Sigmoid colon (tissue), 7 donors: ENCODE results near the gene TMEM109. TPM values are rescaled to one million over a fixed set of nuclear protein-coding genes. Genes with fewer than 3 reads are reported as not detected.

Experiments
- DNase-seq: peaks from one replicate; pipeline ENCODE4 v3.0.0-alpha.2; 2019
- H3K27ac ChIP-seq, 4 donors: fragments of 200-600 bp; sonication (generic); one replicate each; pipeline ENCODE4 v1.5.1; 2016 to 2019; ENCODE audit warnings: mild to moderate bottlenecking in 1 of 4
- H3K27me3 ChIP-seq, 3 donors: fragments of 200-600 bp; sonication (generic); one replicate each; pipeline ENCODE4 v1.5.1; 2019; ENCODE audit warnings: mild to moderate bottlenecking in 1 of 3
- H3K36me3 ChIP-seq, 4 donors: fragments of 200-600 bp; sonication (generic); one replicate each; pipeline ENCODE4 v1.5.1; 2016 to 2019
- H3K4me1 ChIP-seq, 4 donors: fragments of 200-600 bp; sonication (generic); one replicate each; pipeline ENCODE4 v1.5.1; 2017 to 2019
- H3K4me3 ChIP-seq, 4 donors: fragments of 200-600 bp; sonication (generic); one replicate each; pipeline ENCODE4 v1.5.1; 2017 to 2019; ENCODE audit warnings: mild to moderate bottlenecking in 2 of 4, moderate library complexity in 1 of 4
- H3K9me3 ChIP-seq, 4 donors: fragments of 200-600 bp in 3 of 4; sonication (generic) in 3 of 4; one replicate each; pipeline versions ENCODE4 v1.5.1 to v1.6.1; 2013 to 2019
- CTCF ChIP-seq, 4 experiments: fragments of 450-650 bp in 3 of 4; fragments of 200-600 bp in 1 of 4; IDR thresholded peaks; one replicate each; pipeline ENCODE4 v1.5.1; 2016 to 2019; ENCODE audit warnings: antibody characterized with exemption in 4 of 4, mild to moderate bottlenecking in 3 of 4, moderate library complexity in 2 of 4
- EP300 ChIP-seq, 4 donors: sonication (generic); formaldehyde crosslinking; IDR thresholded peaks; one replicate each; pipeline ENCODE4 v1.6.1; 2017; ENCODE audit warnings: antibody characterized with exemption in 4 of 4
- POLR2A ChIP-seq, 2 donors: fragments of 450-650 bp; IDR thresholded peaks; one replicate each; pipeline ENCODE4 v1.6.1; 2016; ENCODE audit warnings: antibody characterized with exemption in 2 of 2, mild to moderate bottlenecking in 2 of 2, moderate library complexity in 2 of 2
- POLR2AphosphoS5 ChIP-seq, 4 donors: sonication (generic); formaldehyde crosslinking; IDR thresholded peaks; one replicate each; pipeline ENCODE4 v1.6.1; 2017; ENCODE audit warnings: antibody characterized with exemption in 4 of 4
- WGBS, 2 donors: extraction: QIAGEN DNeasy Blood & Tissue Kit; methylation state at CpG; one replicate each; pipeline ENCODE4 v1.1.7; 2013; 5-methylcytosine and 5-hydroxymethylcytosine counted together
- intact Hi-C: fragments of 100-400 bp; cut with DNase I; formaldehyde crosslinking; loops from one replicate; pipeline ENCODE4 v1.15.1; 2023
- polyA plus RNA-seq, 3 donors: library from polyadenylated mRNA; stranded (reverse); fragments of 200-250 nt; gene quantifications; one replicate each; pipeline ENCODE4 v1.2.3, GENCODE V29; 2013
- total RNA-seq, 4 donors: library from RNA; depleted of rRNA; stranded (reverse); fragments of >200 nt; gene quantifications; one replicate each; pipeline ENCODE4 v1.1.0, GENCODE V29; 2016
- donor health status: healthy with polysubstance abuse.
- donor health status: Bipolar disorder and iron deficiency.
- donor health status: healthy.

Gene TMEM109
- total and polyA plus RNA-seq, 7 donors, result 16.2 to 115 (median 86.2) TPM

DNA sequence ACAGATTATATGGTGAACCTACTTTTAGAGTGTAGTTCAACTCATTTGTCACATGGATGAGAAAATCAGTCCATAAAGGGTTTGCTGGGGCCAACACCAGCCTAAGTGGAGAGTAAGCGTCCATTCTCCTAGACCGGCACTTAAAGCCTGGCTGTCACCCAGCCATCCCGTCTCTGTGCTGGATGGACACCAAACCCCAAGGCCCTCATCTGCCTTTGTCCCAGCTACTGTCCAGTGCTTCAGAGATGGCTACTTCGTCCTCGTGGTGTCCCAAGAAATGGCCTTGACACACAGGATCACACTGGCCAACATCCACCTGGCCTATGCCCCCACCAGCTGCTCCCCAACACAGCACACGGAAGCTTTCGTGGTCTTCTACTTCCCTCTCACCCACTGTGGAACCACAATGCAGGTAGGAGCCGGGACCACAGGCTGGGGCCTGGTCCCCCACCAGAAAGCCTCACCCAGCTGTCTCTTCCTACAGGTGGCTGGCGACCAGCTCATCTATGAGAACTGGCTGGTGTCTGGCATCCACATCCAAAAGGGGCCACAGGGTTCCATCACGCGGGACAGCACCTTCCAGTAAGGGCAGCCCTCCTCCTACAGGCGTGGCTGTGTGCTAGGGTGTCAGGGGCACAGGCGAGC is 43.1 kb upstream of the TMEM109 start:
- Histone ChIP-seq H3K4me3 (no peak overlapping the region), H3K9me3 (no peaks in the 10 kb centered on the region), H3K27me3 (no peaks in the 10 kb centered on the region), H3K27ac (no peak overlapping the region), H3K4me1 (no peaks in the 10 kb centered on the region), H3K36me3 (no peaks in the 10 kb centered on the region)
- peak; percentile 50 for DNase-seq
- 72 to 80% methylated on average over 13 of the region's 13 CpGs for whole genome bisulfite sequencing, 2 donors
- TF ChIP-seq POLR2A (IDR thresholded peaks at IDR 0.05) (no peak), EP300 (IDR thresholded peaks at IDR 0.05) (no peak), CTCF (IDR thresholded peaks at IDR 0.05) (no peak), POLR2AphosphoS5 (IDR thresholded peaks at IDR 0.05) (no peak)
- intact Hi-C loops, result no loop called here

- H3K9me3 ChIP-seq, result no peaks in the 10 kb centered on the region
- H3K4me1 ChIP-seq, result no peaks in the 10 kb centered on the region
- no peak overlapping the region for H3K4me3 ChIP-seq
- TF ChIP-seq POLR2AphosphoS5 (IDR thresholded peaks at IDR 0.05) (no peak), CTCF (IDR thresholded peaks at IDR 0.05) (no peak), POLR2A (IDR thresholded peaks at IDR 0.05) (no peak), EP300 (IDR thresholded peaks at IDR 0.05) (no peak)
- H3K36me3 ChIP-seq, result no peaks in the 10 kb centered on the region
- peak; percentile 60 for DNase-seq
- 73 to 85% methylated on average over 7 of the region's 7 CpGs for WGBS, 2 donors
- intact Hi-C loops, result no loop called here
- no peaks in the 10 kb centered on the region for H3K27me3 ChIP-seq
- no peak overlapping the region for H3K27ac ChIP-seq
Measured at GRCh38 chr11:60871378-60872061, 42.4 kb upstream of the TMEM109 start.

DNA sequence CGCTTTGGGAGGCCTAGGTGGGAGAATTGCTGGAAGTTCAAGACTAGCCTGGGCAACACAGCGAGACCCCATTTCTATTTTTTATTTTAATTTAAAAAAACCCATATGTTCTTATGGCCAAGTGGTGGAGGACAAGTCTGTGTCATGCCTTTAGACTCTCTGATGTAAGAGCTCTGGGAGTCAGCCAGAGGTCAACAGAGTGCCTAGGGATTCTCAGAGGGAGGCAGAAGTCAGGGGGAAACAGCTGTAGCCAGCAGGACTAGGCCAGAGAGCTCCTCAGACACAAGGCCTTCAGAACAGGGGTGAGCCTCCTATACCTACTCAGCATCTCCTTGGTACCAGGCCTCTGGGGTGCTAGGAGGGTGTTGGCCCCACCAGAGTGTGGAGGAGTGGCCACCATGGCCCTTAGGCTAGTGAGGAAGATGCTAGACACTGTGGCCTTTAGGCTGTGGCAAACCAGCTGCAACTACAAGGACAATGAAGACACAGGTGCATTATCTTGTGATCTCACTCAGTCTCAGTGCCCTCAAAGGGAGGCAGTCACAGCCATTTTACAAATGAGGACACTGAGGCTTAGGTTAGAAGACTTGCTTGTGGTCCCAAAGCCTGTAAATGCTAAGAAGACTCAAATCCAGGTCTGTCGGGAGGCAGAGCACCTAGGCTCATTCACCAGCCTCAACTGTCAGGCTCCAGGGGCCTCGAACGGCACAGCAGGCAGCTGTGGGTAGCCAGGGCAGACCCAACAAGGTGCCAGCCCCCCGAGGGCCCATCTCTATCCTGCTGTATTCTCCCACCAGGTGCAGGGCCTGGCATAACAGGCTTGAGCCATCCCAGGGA is 41.6 kb upstream of the TMEM109 start:
- Histone ChIP-seq H3K4me1 (no peaks in the 10 kb centered on the region), H3K36me3 (no peaks in the 10 kb centered on the region), H3K4me3 (no peak overlapping the region), H3K9me3 (no peaks in the 10 kb centered on the region), H3K27ac (no peak overlapping the region), H3K27me3 (no peaks in the 10 kb centered on the region)
- DNase-seq, result peak; percentile 77
- no peak for TF ChIP-seq POLR2A (IDR thresholded peaks at IDR 0.05)
- TF ChIP-seq EP300 (IDR thresholded peaks at IDR 0.05), result no peak
- no peak for TF ChIP-seq POLR2AphosphoS5 (IDR thresholded peaks at IDR 0.05)
- TF ChIP-seq CTCF (IDR thresholded peaks at IDR 0.05), result no peak
- WGBS, 2 donors, result 85 to 89% methylated on average over 6 of the region's 6 CpGs
- intact Hi-C loops, result no loop called here

GRCh38 chr11:60872961-60873524 is 40.9 kb upstream of the TMEM109 start:
- Histone ChIP-seq H3K27me3 (no peaks in the 10 kb centered on the region), H3K36me3 (peaks cover 0 to 2% (median 0%) of the 10 kb centered on the region in 4 donors), H3K4me1 (no peaks in the 10 kb centered on the region), H3K4me3 (no peak overlapping the region), H3K27ac (no peak overlapping the region), H3K9me3 (no peaks in the 10 kb centered on the region)
- TF ChIP-seq POLR2AphosphoS5 (IDR thresholded peaks at IDR 0.05), result no peak
- no peak for TF ChIP-seq CTCF (IDR thresholded peaks at IDR 0.05)
- TF ChIP-seq POLR2A (IDR thresholded peaks at IDR 0.05), result no peak
- TF ChIP-seq EP300 (IDR thresholded peaks at IDR 0.05), result no peak
- WGBS, 2 donors, result 73 to 77% methylated on average over 16 of the region's 16 CpGs
- intact Hi-C loops, result no loop called here
- peak; percentile 48 for DNase-seq
